HuH-7.5 (cell line): ENCODE measurements around the gene ANKS3.

Source experiments
- DNase-seq: peaks from one replicate; pipeline ENCODE4 v3.0.0; 2011; ENCODE audit warnings: low spot score

Gene ANKS3

DNA sequence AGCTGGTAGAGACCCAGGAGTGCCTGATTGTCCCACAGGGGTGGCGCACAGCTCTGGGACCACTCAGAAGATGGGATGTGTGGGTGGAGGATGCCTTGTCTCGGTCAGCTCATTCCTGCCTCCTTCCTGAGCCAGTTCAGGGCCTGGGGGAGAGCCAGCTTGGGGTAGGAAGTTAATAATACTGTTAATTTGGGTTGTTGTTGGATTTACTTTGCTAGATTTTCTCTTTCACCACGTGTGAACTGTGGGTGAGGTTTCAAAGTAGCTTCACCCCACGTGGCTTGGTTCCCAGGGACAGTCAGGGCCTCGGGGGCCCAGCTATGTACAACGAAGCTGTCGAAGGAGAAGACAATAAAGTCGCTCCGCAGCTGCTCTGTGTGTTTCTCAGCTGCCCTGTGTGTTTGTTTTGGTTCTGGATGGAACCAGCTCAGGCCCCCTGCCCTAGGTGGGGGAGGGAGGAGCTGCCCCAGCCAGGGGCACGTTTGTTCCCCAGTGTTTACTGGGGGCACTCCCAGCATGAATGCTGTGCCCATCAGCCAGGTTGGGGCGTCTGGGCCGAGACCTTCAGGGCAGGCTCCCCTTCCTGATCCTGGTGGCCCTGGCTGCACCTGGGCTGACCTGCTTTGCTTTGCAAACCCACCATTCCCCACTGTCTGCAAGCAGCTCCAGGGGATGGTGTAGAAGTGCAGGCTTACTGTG lies 38.4 kb downstream of the ANKS3 start:
- no peak for DNase-seq

DNA sequence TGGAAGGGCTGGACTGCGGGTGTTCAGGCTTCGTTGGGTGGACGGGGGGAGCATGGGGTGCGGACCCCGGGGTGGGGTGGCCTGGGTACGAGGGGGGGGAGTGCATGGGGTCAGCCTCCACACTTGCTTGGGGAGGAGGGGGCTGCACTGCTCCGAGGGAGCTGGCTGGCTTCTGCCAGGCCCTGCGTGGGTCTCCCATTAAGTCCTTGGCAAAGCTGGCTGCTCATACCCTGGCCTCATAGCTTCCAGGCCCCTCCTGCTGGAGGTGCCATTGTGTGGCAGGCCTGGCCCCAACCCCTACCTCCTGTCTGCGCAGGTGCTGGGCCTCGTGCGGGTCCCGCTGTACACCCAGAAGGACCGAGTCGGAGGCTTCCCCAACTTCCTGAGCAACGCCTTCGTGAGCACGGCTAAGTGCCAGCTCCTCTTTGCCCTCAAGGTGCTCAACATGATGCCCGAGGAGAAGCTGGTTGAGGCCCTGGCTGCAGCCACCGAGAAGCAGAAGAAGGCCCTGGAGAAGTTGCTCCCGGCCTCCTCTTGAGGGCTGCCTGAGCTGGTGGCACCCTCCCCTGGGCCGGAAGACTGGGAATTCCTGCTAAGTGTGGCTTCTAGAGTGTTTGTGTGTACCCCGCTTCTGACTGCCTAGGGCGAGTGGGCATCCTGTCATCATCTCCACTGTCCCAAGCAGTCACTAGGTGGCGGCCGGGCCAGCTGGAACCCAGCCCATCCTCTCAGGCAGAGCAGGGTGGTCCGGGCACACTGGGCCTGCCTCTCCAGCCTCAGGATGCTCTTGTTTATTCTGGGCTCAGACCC lies 39.2 kb downstream of the ANKS3 start:
- DNase-seq: no peak

DNA sequence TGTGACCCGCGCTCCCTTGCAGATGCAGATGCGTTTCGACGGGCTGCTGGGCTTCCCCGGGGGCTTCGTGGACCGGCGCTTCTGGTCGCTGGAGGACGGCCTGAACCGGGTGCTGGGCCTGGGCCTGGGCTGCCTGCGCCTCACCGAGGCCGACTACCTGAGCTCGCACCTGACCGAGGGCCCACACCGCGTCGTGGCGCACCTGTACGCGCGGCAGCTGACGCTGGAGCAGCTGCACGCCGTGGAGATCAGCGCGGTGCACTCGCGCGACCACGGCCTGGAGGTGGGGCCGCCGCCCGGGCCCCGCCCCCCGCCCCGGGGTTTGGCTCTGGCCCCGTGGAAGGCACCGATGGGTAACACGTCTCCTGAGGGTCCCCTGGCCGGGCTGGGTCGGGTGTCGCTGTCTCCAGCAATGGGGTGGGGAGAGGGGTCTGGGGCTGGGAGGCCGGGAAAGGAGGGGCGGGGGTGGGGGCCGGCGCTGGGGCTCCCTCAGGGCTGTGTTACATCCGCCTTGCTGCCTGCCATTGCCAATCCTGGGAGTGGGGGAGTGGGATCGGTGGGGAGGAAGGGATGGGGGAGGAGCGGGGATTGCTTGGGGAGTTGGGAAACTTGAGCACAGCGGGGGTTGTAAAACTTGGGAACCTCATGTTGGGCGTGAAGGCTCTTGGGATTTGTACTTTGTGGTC lies 40.0 kb downstream of the ANKS3 start:
- peak; percentile 64 for DNase-seq

DNA sequence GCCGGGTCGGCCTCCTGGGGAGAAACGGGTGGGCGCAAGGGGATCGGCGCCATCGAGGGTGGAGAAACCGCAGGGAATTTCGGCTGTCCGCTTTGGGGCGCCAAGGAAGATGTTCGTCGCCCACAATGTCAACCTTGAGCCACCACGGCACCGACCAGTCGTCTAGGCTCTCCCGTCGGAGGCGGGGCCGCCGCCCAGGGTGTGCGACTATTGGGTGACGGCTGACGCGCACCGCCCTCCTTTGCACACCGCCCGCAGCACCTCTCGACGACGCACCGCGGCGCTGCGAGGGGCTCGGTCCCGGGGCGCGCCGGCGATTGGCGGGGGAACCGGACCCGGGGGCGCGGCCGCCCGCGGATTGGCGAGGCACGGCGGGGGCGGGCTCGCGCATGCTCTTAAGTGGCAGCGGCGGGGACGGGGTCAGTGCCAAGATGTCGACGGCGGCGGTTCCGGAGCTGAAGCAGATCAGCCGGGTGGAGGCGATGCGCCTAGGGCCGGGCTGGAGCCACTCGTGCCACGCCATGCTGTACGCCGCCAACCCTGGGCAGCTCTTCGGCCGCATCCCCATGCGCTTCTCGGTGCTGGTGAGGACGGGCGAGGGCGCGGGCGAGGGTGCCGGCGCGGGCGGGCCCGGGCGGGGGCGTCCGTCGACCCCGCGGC lies 40.6 kb downstream of the ANKS3 start, which contains the start of gene NUDT16L1:
Gene NUDT16L1 (plus strand): TSS at position 267 of the 660 bp plus-strand sequence. CDS start 165 bp downstream, at position 432.
- peak; percentile 99 for DNase-seq

DNA sequence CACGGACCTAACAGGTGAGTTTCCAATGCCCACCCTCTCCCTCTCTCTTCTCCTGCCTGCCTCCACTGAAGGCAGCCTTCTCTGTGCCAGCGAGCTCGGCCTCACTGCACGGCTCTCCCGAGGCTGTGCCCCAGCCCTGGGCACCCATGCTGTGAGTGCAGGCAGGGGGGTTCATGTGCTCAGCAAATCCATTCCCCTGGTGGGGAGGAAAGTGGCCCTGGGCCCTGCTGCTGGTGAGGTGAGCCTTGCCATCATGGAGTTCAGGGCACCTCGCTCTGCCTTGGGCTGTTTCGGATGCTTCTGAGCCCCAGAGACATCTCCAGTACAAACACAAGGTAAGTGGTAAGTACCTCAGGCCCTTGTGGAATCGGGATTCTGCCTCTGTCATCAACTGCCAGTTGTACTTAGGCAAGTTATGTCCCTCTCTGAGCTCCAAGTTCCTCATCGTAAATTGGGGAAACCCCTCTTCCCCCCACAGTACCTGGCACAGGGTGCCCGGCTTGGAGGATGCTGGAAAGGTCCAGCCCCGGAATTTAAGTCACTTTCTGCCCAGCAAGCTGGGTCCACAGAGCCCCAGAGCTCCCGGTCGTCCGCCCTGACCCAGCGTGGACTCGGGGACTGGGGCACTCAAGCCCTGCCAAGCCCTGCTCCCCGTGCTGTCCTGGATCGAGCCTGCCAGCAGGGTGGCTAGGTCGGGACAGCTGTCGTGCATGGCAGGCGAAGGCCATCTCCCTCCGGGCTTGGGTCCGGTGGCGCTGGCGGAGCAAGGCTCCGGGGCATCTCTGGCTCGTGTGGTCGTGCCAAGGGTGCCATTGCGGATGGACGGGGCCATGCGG lies 41.4 kb downstream of the ANKS3 start:
- no peak for DNase-seq

DNA sequence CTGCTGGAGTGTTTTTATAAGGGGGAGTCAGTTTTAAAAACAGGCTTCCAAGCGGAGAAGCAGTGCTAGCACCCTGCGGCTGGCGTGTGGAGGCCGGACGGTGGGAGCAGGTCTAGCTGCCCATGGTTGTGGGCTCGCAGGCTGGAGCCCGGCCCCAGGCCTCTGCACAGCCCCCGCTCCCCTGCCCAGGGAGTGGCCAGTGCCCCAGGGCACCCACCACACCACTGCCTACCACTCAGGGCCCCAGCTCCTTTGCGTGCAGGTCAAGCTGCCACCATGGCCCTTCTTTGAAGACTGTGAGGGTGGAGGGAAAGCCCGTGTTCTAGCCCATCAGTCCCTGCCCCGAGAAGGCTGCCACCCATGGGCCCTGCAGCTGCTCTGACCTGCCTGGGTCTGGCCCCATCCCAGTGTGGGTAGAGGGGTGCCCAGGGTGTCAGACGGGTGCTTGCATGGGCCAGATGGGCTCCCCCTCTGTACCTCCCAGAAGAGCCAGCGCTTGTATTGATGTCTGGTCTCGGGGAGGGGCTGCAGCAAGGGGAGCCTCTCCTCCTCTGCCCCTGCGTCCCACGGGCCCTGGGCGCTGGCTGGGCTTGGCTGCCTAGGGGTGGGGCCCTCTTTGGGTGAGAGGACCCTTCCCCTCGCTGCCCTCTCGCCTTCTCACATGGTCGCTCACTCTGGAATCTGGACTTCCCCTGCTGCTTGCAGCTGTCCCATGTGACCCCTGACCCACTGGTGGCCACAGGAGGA lies 42.2 kb downstream of the ANKS3 start:
- no peak for DNase-seq

DNA sequence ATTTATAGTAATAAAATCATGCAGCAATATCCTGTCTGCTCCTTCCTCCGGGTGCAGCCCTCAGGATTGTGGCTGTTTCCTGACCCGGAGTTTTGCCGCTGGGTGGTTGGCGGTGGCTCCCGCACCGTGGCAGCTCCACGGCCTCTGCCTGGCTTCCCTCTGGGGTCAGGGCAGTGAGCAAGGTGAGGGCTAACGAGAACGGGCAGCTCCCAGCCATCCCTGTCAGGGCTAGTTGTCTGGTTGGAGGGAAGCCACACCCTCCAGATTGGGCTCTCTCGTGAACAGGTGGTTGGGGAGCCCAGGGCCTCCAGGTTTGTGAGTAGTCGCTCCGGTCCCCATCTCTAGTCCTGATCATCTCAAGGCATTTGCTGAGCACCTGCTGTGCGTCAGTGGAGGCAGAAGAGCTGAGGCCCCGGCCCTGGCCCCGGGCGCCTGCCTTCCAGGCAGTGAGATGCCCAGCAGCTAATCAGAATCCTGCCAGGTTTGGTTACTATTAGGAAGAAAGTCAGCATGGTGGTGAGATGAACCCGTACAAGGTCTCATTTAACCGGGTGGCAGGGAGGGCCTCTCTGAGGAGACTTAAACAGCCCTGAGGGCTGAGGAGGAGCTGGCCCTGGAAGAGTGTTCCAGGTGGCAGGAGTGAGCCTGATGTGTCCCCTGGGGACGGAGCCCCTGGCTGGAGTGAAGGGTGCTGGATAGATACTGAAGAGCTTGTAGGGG lies 43.0 kb downstream of the ANKS3 start:
- no peak for DNase-seq

DNA sequence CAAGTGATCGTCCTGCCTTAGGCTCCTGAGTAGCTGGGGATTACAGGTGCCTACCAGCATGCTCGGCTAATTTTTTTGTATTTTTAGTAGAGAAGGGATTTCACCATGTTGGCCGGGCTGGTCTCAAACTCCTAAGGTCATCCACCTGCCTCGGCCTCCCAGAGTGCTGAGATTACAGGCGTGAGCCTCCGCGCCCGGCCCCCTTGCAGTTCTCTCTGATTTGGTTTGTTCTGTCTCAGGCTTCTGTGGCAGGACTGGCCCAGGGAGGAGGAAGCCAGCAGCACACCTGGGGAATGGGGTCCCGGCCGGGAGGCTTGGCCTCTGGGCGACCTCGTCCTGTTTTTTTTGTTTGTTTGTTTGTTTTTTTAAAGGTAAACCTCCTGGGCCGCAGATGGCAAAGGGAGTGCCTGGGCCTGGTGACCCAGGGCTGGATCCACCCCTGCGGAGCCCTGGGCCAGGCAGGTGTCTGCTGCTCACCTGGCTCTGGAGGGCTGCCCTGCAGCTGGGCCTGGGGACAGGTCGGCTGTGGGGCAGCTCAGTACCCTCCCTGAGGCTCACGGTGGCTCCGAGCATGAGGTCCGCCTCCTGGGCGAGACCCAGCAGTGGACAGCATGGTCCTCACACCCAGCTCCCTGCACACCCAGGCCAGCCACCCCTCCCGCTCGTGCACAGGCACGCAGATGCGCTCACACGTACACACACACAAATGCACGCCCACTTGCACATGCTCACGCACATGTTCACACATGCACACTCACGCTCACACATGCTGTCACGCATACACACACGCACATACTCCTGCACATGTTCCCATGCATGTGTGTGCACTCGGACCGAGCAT lies 44.0 kb downstream of the ANKS3 start:
- no peak for DNase-seq

DNA sequence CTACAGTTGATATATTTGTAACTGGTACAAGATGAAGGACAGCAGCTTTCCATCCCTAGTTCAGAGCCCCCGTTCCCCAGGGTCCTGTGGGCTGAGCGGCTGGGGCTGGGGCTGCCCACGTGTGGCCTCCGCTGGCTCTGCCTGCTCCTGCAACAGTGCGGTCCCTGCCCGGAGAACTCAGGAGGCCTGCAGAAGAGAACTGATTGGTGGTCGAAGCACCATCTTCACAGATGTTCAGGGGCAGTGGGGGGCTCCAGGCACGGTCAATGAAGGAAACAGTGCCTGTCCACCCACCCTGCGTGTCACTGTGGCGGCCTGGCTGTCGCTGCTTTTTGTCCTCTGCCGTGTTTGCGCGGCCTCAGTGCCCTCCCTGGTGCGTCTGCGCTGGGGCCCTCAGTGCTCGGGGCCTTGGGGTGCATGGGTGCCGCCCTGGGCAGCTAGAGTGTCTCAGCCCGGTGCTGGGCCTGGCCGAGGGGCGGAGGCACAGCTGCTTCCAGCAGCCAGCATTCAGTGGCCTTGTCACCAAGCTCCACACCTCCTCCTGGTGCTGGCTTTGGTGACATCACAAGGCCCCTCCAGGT lies 44.9 kb downstream of the ANKS3 start:
- DNase-seq: no peak

DNA sequence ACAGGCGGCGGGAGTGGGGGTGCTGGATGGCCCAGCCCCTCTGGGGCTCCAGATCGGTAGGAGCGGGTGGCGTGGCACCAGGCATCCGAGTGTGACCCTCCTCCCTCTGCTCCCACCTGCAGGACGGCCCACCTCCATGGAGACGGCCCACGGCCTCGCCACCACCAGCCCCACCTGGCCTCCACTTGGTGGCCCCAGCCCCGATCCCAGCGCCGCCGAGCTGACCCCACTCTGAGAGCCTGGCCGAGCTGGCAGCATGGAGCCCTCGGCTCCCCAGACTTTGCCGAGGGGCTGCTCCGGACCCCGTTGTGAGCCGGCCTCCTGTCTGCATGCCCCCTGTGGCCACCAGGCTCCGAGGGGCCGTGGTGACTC lies 45.4 kb downstream of the ANKS3 start:
- DNase-seq: no peak

DNA sequence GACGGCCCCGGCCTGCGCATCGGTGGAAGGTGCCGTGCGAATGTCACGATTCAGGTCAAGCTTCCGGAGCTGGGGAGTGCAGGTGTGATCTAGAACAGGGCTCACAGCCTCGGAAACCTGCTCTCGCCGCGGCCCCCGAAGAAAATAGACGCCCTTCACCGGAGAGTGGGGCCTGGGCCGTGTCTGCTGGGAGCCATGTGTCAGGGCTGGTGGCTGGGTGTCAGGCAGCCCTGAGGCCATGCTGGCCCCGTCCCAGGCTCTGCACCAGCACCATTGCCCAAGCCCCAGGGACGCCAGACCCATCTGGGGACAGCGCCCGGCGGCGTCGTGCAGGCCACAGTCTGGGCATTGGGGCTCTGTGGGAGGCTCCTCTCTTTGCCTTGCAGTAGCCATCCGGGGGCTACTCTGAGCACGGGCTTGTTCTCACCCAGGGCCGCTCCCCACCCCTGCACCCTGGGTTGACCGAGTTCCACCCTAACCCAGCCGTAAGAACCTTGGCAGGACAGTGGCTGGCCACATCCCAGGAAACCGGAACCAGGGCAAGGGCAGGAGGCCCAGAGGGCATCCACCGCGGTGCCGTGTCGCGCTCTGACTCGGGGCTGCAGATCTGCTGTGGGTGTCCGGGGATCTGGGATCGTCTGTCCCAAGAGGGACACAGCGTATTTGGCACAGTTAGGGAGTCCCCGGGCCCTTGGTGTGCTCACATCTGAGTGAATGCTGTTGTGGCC lies 46.0 kb downstream of the ANKS3 start:
- no peak for DNase-seq

DNA sequence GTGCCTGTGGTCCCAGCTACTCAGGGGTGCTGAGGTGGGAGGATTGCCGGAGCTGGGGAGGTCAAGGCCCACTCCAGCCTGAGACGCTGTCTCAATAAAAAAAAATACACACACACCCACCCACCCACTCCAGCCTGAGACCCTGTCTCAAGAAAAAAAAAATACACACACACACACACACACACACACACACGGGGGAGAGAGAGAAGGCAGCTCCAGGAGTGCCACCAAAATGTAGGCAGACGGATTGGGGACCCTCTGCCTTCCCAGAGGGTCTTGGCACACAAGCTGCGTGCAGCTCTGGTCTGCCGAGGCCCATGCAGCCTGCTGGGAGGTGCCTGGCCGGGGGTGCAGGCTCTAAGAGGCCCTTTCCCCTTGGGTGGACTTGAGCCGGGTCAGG lies 46.7 kb downstream of the ANKS3 start:
- DNase-seq: no peak

DNA sequence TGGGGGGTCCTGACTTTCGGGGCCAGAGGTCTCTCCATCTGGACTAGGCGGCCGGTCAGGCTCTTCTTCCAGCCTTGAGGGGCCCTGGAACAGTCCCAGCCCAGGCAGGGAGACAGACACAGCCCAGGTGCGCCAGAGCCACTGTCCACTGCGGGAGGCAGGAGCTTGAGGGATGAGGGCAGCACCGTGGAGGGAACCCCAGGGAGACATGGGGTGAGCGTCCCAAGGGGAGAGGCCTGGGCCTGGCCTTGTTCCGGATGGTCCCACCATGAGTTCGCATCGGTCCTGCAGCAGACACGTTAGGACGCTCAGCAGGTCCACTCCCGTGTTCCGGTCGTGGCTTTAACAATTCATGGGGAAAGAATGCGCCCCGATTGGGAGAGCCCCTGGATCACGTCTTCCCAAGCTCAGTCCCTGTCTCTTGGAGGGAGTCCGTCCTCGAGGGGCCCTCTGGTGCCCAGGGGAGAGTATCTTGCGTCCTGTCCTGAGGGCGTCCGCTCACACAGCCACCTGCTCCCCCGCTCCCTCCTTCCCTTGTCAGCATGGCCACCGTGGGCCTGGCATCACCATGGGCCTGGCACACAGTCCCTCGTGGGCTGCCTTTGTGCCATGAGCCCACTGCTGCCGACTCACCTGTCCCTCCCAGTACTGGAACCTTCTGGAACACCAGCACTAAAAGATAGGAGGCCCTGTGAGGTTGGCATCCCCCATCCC lies 47.4 kb downstream of the ANKS3 start:
- DNase-seq: no peak

DNA sequence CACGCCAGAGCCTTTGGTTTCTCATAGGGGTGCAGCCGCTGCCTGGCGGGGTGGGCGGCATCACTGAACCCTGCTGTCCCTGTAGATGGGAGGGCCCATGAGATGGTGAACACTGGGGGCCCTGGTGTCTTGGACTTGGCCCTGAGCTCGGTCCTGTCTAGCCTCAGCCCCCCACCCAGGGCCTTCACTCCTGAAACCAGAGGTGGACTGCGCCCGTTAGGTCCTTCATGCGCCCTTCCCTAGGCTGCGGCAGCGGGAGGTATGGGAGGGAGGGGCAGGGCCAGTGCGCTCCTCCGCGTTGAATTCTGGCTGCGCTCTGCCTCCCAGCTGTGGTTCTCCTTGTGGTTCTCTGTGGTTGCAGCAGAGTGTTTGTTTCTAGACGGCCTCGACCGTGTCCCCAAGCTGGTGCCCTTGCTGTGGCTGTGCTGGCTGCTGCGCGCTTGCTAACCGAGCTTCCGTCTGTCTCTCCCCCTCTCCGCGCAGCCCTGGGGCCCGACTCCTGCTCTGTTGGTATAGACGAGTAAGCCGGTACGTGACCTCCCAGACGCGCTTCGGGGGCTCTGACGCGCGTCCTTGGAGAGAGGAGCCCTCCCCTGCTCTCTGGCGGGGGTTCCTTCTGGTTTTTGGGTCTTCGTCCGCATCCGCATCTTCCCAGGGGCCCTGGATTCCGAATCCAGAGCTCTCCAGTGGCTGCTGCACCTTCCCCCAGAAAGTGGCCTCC lies 48.1 kb downstream of the ANKS3 start:
- DNase-seq: no peak

DNA sequence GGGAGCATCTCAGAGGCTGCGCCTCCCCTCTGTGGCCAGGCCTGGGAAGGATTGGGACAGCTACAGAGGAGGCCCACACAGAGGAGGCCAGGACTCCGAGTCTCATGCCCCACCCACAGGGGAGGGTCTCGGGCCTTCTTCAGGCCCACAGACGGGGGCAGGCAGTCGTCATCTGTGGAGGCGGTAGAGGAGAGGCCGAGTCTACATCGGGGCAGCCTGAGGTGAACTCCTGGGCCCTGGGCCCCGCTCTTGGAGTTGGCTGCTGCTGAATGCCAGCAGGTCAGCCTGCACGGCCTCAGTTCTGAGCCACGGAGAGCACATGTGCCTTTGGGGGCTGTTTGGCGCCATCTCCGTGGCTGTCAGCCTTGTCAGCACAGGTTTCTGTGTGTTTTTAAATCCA lies 48.8 kb downstream of the ANKS3 start:
- no peak for DNase-seq

DNA sequence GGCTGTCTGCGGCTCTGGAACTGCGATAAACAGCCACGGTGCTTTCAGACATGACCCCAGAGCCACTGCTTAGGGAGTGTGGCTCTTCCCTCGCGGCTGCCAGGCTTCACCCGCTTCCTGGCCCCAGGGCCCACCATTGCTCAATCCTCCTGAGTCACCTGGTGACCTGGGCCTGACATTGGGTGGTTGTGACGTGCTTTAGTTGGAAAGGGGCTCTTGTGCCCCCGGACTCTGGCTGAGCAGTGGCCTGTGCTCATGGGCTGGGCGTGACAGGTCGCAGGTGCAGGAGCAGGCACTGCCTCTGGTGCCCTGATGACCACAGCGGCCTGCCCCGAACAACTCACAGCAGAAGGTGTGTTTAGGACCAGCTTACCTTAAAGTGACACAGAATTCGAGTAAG lies 49.3 kb downstream of the ANKS3 start:
- no peak for DNase-seq
